ENCODE measurements around the gene DOCK10.

GRCh38 chr2:224831530-224831929, 210.7 kb downstream of the DOCK10 start:
- no peak for TF ChIP-seq EP300 (IDR thresholded peaks at IDR 0.05; ENCODE audit: borderline replicate concordance)
- TF ChIP-seq RAD21 (IDR thresholded peaks at IDR 0.05; ENCODE audit: low read depth): no peak
- no peak for TF ChIP-seq MAX (IDR thresholded peaks at IDR 0.05)
- TF ChIP-seq, protein P1, sequence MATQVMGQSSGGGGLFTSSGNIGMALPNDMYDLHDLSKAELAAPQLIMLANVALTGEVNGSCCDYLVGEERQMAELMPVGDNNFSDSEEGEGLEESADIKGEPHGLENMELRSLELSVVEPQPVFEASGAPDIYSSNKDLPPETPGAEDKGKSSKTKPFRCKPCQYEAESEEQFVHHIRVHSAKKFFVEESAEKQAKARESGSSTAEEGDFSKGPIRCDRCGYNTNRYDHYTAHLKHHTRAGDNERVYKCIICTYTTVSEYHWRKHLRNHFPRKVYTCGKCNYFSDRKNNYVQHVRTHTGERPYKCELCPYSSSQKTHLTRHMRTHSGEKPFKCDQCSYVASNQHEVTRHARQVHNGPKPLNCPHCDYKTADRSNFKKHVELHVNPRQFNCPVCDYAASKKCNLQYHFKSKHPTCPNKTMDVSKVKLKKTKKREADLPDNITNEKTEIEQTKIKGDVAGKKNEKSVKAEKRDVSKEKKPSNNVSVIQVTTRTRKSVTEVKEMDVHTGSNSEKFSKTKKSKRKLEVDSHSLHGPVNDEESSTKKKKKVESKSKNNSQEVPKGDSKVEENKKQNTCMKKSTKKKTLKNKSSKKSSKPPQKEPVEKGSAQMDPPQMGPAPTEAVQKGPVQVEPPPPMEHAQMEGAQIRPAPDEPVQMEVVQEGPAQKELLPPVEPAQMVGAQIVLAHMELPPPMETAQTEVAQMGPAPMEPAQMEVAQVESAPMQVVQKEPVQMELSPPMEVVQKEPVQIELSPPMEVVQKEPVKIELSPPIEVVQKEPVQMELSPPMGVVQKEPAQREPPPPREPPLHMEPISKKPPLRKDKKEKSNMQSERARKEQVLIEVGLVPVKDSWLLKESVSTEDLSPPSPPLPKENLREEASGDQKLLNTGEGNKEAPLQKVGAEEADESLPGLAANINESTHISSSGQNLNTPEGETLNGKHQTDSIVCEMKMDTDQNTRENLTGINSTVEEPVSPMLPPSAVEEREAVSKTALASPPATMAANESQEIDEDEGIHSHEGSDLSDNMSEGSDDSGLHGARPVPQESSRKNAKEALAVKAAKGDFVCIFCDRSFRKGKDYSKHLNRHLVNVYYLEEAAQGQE (IDR thresholded peaks at IDR 0.05; ENCODE audit: low read depth): no peak
- no peak for TF ChIP-seq CEBPB (IDR thresholded peaks at IDR 0.05)
- TF ChIP-seq TEAD4 (IDR thresholded peaks at IDR 0.05): no peak
- TF ChIP-seq NFIC (IDR thresholded peaks at IDR 0.05): no peak
- no peak for TF ChIP-seq CREB1 (IDR thresholded peaks at IDR 0.05; ENCODE audit: low read depth)
- TF ChIP-seq FOXM1 (IDR thresholded peaks at IDR 0.05; ENCODE audit: borderline replicate concordance, low read depth): no peak
- no peak for TF ChIP-seq TAF1 (IDR thresholded peaks at IDR 0.05; ENCODE audit: low read depth)
- TF ChIP-seq USF1 (IDR thresholded peaks at IDR 0.05): no peak
- TF ChIP-seq ZBTB7A (IDR thresholded peaks at IDR 0.05; ENCODE audit: low read depth): no peak
- no peak for TF ChIP-seq TCF12 (IDR thresholded peaks at IDR 0.05; ENCODE audit: low read depth)

All from Ishikawa (cell line).